Limb (tissue), 2 donors: ENCODE data around the gene SEC14L1.
A peak's percentile ranks its signal among the peaks of the same experiment; 100 is the strongest.
"Not testable (repeated sequence)": the region's sequence is repeated elsewhere in the genome, so short reads cannot be mapped to it uniquely, and the experiment has no call there.

Experiments used
- DNase-seq, 2 donors: peaks; one replicate each; pipeline ENCODE4 v3.0.0-alpha.2; 2016; ENCODE audit errors: extremely low spot score in 2 of 2

Gene SEC14L1

GRCh38 chr17:77237232-77238008, 96.7 kb downstream of the SEC14L1 start:
- no peak for DNase-seq

- DNase-seq, result no peak
Observed at GRCh38 chr17:77240976-77241375, 100.2 kb downstream of the SEC14L1 start.

- DNase-seq, result no peak
Observed at GRCh38 chr17:77242118-77242851, 101.5 kb downstream of the SEC14L1 start.

- DNase-seq, result no peak
Observed at GRCh38 chr17:77245162-77245926, 104.6 kb downstream of the SEC14L1 start.

- no peak for DNase-seq
Observed at GRCh38 chr17:77246110-77247047, 105.6 kb downstream of the SEC14L1 start.

GRCh38 chr17:77247048-77247541, 106.3 kb downstream of the SEC14L1 start:
- peak; percentile 87 to 94 for DNase-seq

- DNase-seq, result no peak
Observed at GRCh38 chr17:77247609-77248008, 106.8 kb downstream of the SEC14L1 start.

GRCh38 chr17:77248216-77249114, 107.7 kb downstream of the SEC14L1 start:
- no peak for DNase-seq

- DNase-seq, result no peak
Observed at GRCh38 chr17:77251622-77252183, 110.9 kb downstream of the SEC14L1 start.

GRCh38 chr17:77252306-77252705, 111.5 kb downstream of the SEC14L1 start:
- DNase-seq, result not testable (repeated sequence)

GRCh38 chr17:77253611-77254051, 112.9 kb downstream of the SEC14L1 start:
- DNase-seq, result no peak

- DNase-seq, result peak in 1 of 2 donors; percentile 55
Observed at GRCh38 chr17:77254951-77255825, 114.4 kb downstream of the SEC14L1 start.

- DNase-seq, result not testable (repeated sequence)
Observed at GRCh38 chr17:77255970-77256369, 115.2 kb downstream of the SEC14L1 start.

GRCh38 chr17:77256710-77257109, 115.9 kb downstream of the SEC14L1 start:
- no peak for DNase-seq

- no peak for DNase-seq
Observed at GRCh38 chr17:77257169-77257568, 116.4 kb downstream of the SEC14L1 start.

GRCh38 chr17:77257596-77258458, 117.1 kb downstream of the SEC14L1 start:
- no peak for DNase-seq

- no peak for DNase-seq
Observed at GRCh38 chr17:77258638-77259037, 117.9 kb downstream of the SEC14L1 start.
